Tibial nerve (tissue), 4 donors: ENCODE results near the gene SLC9A9. TPM values are rescaled to one million over a fixed set of nuclear protein-coding genes. Genes with fewer than 3 reads are reported as not detected.

Experiments used
- DNase-seq, 2 donors: peaks; one replicate each; pipeline ENCODE4 v3.0.0-alpha.2; 2019; ENCODE audit warnings: low spot score in 2 of 2
- H3K27ac ChIP-seq, 4 donors: fragments of 200-600 bp; sonication (generic) in 3 of 4; one replicate each; pipeline ENCODE4 v1.5.1; 2017 to 2019; ENCODE audit warnings: mild to moderate bottlenecking in 1 of 4
- H3K27me3 ChIP-seq, 2 donors: fragments of 200-600 bp; sonication (generic) in 1 of 2; one replicate each; pipeline versions ENCODE4 v1.5.1 to v1.6.0; 2017 to 2019
- H3K36me3 ChIP-seq, 3 donors: fragments of 200-600 bp; sonication (generic); one replicate each; pipeline ENCODE4 v1.5.1; 2018 to 2019
- H3K4me1 ChIP-seq, 4 donors: fragments of 200-600 bp; sonication (generic) in 3 of 4; one replicate each; pipeline ENCODE4 v1.5.1; 2017 to 2019
- H3K4me3 ChIP-seq, 4 donors: fragments of 200-600 bp; sonication (generic) in 3 of 4; one replicate each; pipeline ENCODE4 v1.5.1; 2017 to 2019; ENCODE audit warnings: mild to moderate bottlenecking in 1 of 4, moderate library complexity in 1 of 4
- H3K9me3 ChIP-seq, 4 donors: fragments of 200-600 bp; sonication (generic) in 3 of 4; one replicate each; pipeline ENCODE4 v1.5.1; 2017 to 2019
- EP300 ChIP-seq, 2 donors: sonication (generic); formaldehyde crosslinking; IDR thresholded peaks; one replicate each; pipeline ENCODE4 v1.6.1; 2017; ENCODE audit warnings: antibody characterized with exemption in 2 of 2, mild to moderate bottlenecking in 1 of 2
- POLR2A ChIP-seq, 2 donors: fragments of 450-650 bp; IDR thresholded peaks; one replicate each; pipeline ENCODE4 v1.6.1; 2017; ENCODE audit warnings: antibody characterized with exemption in 2 of 2, mild to moderate bottlenecking in 2 of 2, moderate library complexity in 2 of 2
- WGBS, 2 donors: methylation state at CpG; one replicate each; pipeline ENCODE4 v1.1.5; 2018; 5-methylcytosine and 5-hydroxymethylcytosine counted together
- total RNA-seq, 4 donors: library from RNA; depleted of rRNA; stranded (reverse); fragments of >200 nt; gene quantifications; one replicate each; pipeline ENCODE4 v1.1.0, GENCODE V29; 2016
- TF ChIP-seq, protein P1 (sequence below), 5 experiments: fragments of 200-600 bp in 3 of 5; fragments of 450-650 bp in 2 of 5; sonication (generic) in 3 of 5; IDR thresholded peaks; one replicate each; pipeline ENCODE4 v1.5.1; 2016 to 2019; ENCODE audit warnings: antibody characterized with exemption in 5 of 5, mild to moderate bottlenecking in 3 of 5, moderate library complexity in 2 of 5

Gene SLC9A9
- total RNA-seq, 4 donors from 2014 or later = 7.6 to 11.1 (median 9.2) TPM

DNA sequence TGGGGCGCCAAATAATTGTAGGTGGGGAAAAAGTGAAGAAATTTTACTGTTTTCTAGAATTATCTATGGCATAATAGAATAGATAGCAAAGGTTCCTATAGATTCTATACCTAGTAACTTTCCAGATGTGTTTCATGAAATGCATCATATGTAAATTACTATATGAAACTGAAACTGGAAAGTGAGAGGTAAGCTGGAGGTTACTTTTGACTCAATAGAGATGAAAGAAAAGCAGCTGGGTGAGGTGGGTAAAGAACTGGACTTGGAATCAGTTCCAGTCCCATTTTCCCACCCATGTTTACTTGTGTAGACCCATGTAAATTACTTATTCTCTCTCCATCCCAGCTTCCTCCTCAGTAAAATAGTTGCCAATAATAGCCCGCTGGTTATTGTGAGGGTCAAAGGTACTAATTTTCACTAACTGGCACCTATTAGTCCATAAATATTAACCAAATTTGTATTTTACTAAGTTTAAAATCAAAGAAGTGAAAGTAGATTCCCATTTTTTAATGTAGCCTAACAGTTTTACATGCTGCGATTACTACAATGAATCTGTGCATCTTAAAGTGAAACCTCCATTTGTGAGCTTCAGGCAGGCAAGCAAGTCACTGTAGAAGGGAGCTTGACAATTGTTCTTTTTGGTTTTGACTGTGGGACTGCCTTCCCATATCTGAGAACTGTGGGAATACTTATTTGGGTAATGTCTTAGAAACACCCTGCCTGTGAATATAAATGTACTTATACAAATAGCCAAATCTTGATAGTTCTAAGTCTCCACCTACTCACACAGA lies 312.1 kb downstream of the SLC9A9 start:
- H3K9me3 ChIP-seq = no peaks in the 10 kb centered on the region
- no peaks in the 10 kb centered on the region for H3K27me3 ChIP-seq
- DNase-seq = no peak
- H3K36me3 ChIP-seq = no peaks in the 10 kb centered on the region
- WGBS, 2 donors = 86 to 87% methylated on average over 3 of the region's 3 CpGs
- no peak overlapping the region for H3K4me3 ChIP-seq
- H3K27ac ChIP-seq = no peak overlapping the region
- TF ChIP-seq, protein P1, sequence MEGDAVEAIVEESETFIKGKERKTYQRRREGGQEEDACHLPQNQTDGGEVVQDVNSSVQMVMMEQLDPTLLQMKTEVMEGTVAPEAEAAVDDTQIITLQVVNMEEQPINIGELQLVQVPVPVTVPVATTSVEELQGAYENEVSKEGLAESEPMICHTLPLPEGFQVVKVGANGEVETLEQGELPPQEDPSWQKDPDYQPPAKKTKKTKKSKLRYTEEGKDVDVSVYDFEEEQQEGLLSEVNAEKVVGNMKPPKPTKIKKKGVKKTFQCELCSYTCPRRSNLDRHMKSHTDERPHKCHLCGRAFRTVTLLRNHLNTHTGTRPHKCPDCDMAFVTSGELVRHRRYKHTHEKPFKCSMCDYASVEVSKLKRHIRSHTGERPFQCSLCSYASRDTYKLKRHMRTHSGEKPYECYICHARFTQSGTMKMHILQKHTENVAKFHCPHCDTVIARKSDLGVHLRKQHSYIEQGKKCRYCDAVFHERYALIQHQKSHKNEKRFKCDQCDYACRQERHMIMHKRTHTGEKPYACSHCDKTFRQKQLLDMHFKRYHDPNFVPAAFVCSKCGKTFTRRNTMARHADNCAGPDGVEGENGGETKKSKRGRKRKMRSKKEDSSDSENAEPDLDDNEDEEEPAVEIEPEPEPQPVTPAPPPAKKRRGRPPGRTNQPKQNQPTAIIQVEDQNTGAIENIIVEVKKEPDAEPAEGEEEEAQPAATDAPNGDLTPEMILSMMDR (IDR thresholded peaks at IDR 0.05) = no peak
- no peak for TF ChIP-seq POLR2A (IDR thresholded peaks at IDR 0.05)
- no peak for TF ChIP-seq EP300 (IDR thresholded peaks at IDR 0.05)
- H3K4me1 ChIP-seq = peaks cover 0 to 13% (median 0%) of the 10 kb centered on the region in 4 donors

DNA sequence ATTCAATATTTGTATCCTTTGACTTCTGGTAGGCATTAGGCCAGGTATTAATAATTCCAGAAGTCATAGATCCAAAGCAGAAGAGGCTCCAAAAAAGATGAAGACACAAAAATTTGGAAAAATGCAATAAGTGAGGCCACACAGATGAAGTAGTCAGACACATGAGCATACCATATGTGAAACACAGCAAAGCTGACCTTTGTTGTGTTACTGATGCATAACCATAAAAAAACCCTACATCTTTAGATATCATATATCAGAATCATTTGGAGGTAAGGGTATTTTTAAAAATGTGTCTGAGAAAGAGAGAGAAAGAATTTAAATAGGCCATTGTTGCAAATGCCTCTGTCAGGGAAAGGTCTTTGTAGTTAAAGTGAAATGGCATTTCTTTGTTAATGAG lies 314.9 kb downstream of the SLC9A9 start:
- Histone ChIP-seq H3K4me3 (no peak overlapping the region), H3K27me3 (no peaks in the 10 kb centered on the region), H3K9me3 (no peaks in the 10 kb centered on the region), H3K27ac (no peak overlapping the region), H3K4me1 (peaks cover 0 to 22% (median 0%) of the 10 kb centered on the region in 4 donors), H3K36me3 (no peaks in the 10 kb centered on the region)
- no peak for DNase-seq
- TF ChIP-seq, protein P1 (IDR thresholded peaks at IDR 0.05) = no peak
- TF ChIP-seq EP300 (IDR thresholded peaks at IDR 0.05) (no peak), POLR2A (IDR thresholded peaks at IDR 0.05) (no peak)

DNA sequence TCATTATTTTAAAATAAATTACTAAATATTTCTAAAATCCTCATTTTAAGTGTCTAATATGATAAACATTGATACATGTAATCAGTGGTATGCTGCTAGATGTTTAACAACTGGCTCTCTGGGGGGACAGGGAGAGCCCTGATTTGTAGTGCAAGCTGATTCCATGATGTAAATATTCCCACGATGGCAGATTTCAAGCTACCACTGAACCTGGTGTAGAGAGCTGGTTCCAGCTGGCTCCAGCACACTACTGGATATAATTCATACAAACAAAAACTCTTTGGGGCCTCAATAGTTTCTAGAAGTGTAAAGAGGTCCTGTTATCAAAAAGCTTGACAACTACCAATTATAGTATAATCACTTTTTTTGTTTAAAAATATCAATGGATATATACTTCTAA lies 316.2 kb downstream of the SLC9A9 start:
- DNase-seq = no peak
- WGBS, 2 donors = 85 to 93% methylated on average over 1 of the region's 1 CpG
- TF ChIP-seq POLR2A (IDR thresholded peaks at IDR 0.05) = no peak
- TF ChIP-seq, protein P1 (IDR thresholded peaks at IDR 0.05) = no peak
- no peak for TF ChIP-seq EP300 (IDR thresholded peaks at IDR 0.05)
- Histone ChIP-seq H3K4me1 (peaks cover 0 to 22% (median 0%) of the 10 kb centered on the region in 4 donors), H3K27ac (no peak overlapping the region), H3K4me3 (no peak overlapping the region), H3K27me3 (no peaks in the 10 kb centered on the region), H3K36me3 (no peaks in the 10 kb centered on the region), H3K9me3 (no peaks in the 10 kb centered on the region)

DNA sequence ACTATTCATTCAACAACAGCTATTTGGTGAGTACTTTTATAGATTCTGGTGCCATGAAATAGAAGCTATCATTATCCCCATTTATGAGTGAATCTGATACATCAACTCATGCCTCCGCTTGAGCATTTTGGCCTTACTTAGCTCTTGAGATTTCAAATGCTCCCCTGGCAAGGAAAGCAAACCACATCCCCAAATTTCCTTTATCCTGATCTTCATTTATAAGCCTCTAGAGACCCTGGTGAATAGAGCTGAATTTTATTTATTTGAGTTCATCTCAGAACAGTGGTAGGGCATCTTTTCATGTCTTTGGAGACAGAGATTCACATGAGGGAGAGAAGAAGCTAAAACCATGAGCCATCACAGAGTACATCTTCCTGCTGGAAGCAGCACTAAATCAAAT lies 317.2 kb downstream of the SLC9A9 start:
- no peaks in the 10 kb centered on the region for H3K36me3 ChIP-seq
- no peak for DNase-seq
- no peak overlapping the region for H3K27ac ChIP-seq
- H3K27me3 ChIP-seq = no peaks in the 10 kb centered on the region
- 77 to 84% methylated on average over 1 of the region's 1 CpG for WGBS, 2 donors
- no peak overlapping the region for H3K4me3 ChIP-seq
- H3K9me3 ChIP-seq = no peaks in the 10 kb centered on the region
- TF ChIP-seq POLR2A (IDR thresholded peaks at IDR 0.05) (no peak), EP300 (IDR thresholded peaks at IDR 0.05) (no peak)
- TF ChIP-seq, protein P1 (IDR thresholded peaks at IDR 0.05) = no peak
- peaks cover 0 to 16% (median 0%) of the 10 kb centered on the region in 4 donors for H3K4me1 ChIP-seq

DNA sequence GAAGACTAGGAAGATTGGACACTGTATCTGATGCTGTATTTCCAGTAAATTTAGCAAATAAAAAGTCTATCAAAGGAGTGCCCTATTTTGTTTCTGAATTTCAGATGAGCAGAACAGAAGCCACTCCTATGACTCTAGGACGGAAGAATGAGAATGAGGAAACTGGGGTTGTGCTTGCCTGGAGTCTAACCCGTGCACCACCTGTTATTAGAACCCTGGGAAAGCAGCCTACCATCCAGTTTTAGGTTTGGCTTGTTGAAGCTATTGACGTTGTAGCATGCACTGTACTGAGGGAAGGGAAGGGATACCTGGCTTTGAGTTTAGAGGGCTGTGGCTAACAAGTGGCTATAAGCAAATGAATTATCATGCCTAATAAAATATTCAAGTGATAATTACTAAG lies 318.5 kb downstream of the SLC9A9 start:
- Histone ChIP-seq H3K27me3 (no peaks in the 10 kb centered on the region), H3K4me1 (peaks cover 0 to 21% (median 0%) of the 10 kb centered on the region in 4 donors), H3K4me3 (no peak overlapping the region), H3K27ac (peak overlapping the region in 1 of 4 donors; percentile 45), H3K36me3 (no peaks in the 10 kb centered on the region), H3K9me3 (no peaks in the 10 kb centered on the region)
- WGBS, 2 donors = 71 to 85% methylated on average over 3 of the region's 3 CpGs
- TF ChIP-seq, protein P1 (IDR thresholded peaks at IDR 0.05) = no peak
- no peak for DNase-seq
